K562 (cell line): ENCODE measurements around the gene CPT1B. TPM values are rescaled to one million over a fixed set of nuclear protein-coding genes. Genes with fewer than 3 reads are reported as not detected.

ENCODE experiments used
- IRF2 ChIP-seq: sonication (generic); formaldehyde crosslinking; IDR thresholded peaks from 2 replicates; pipeline ENCODE4 v1.8.1; 2022; ENCODE audit warnings: mild to moderate bottlenecking, missing genetic modification reagents
- MEF2A ChIP-seq: IDR thresholded peaks from 2 replicates; pipeline ENCODE4 v1.6.1; 2011; ENCODE audit warnings: low read depth, mild to moderate bottlenecking, low read length, moderate library complexity; ENCODE audit not compliant: control insufficient read depth
- NEUROD1 ChIP-seq: fragments of 150-350 bp; IDR thresholded peaks from 2 replicates; pipeline ENCODE4 v1.6.1; 2014; ENCODE audit warnings: borderline replicate concordance, low read length, low read depth; ENCODE audit not compliant: partially characterized antibody
- SAFB ChIP-seq: fragments of 200-400 bp; formaldehyde crosslinking; IDR thresholded peaks from 2 replicates; pipeline ENCODE4 v1.6.1; 2017; ENCODE audit warnings: low read depth, low read length, borderline replicate concordance
- ZNF561 ChIP-seq: fragments of 450-650 bp; formaldehyde crosslinking; conservative IDR thresholded peaks from 2 replicates; pipeline ENCODE4 v1.4.0; 2020; ENCODE audit warnings: mild to moderate bottlenecking, moderate library complexity
- polyA plus RNA-seq, 8 experiments: library from polyadenylated mRNA; depleted of rRNA in 4 of 8; stranded (reverse) in 5 of 8; unstranded in 3 of 8; fragments of >200 nt; fragmentation: Nextera tagmentation in 2 of 8; fragmentation: Illumina TruSeq in 1 of 8; extraction: Ambion mirVana in 2 of 8; extraction: Trizol in 1 of 8; gene quantifications; 2 replicates each; pipeline versions ENCODE4 v1.2.1 to v1.2.3, GENCODE V29; 2011 to 2014; ENCODE audit warnings: inconsistent platforms in 1 of 8, missing spikeins in 1 of 8
- total RNA-seq, 7 experiments: library from RNA; depleted of rRNA in 6 of 7; stranded (reverse); fragments of >200 nt in 6 of 7; fragmentation: Illumina TruSeq in 2 of 7; extraction: Trizol in 2 of 7; gene quantifications; 2 replicates each; pipeline versions ENCODE4 v1.2.1 to v1.2.3, GENCODE V29; 2011 to 2021; ENCODE audit warnings: low replicate concordance in 1 of 7
- TF ChIP-seq, protein P1 (sequence below): fragments of 450-650 bp; IDR thresholded peaks from 2 replicates; pipeline ENCODE4 v1.6.1; 2016; ENCODE audit warnings: mild to moderate bottlenecking, moderate library complexity
- TF ChIP-seq, protein P2 (sequence below): sonication (generic); formaldehyde crosslinking; IDR thresholded peaks from 2 replicates; pipeline ENCODE4 v1.8.0; 2022; ENCODE audit warnings: mild to moderate bottlenecking, low read depth, missing genetic modification reagents
- TF ChIP-seq, protein P3 (sequence below): IDR thresholded peaks from 3 replicates; pipeline ENCODE4 v1.6.1; 2011; ENCODE audit warnings: borderline replicate concordance, mild to moderate bottlenecking; ENCODE audit not compliant: insufficient read length, insufficient read depth
- TF ChIP-seq, protein P4 (sequence below): fragments of 450-650 bp; formaldehyde crosslinking; IDR thresholded peaks from 2 replicates; pipeline ENCODE4 v1.4.0; 2022; ENCODE audit warnings: mild to moderate bottlenecking, moderate library complexity

The CPT1B gene
- total and polyA plus RNA-seq, 9 of the 15 experiments (the other 6 are each of a cell fraction or from before 2014, with no cell fraction given): 0.35 to 6.1 (median 2.6) TPM

DNA sequence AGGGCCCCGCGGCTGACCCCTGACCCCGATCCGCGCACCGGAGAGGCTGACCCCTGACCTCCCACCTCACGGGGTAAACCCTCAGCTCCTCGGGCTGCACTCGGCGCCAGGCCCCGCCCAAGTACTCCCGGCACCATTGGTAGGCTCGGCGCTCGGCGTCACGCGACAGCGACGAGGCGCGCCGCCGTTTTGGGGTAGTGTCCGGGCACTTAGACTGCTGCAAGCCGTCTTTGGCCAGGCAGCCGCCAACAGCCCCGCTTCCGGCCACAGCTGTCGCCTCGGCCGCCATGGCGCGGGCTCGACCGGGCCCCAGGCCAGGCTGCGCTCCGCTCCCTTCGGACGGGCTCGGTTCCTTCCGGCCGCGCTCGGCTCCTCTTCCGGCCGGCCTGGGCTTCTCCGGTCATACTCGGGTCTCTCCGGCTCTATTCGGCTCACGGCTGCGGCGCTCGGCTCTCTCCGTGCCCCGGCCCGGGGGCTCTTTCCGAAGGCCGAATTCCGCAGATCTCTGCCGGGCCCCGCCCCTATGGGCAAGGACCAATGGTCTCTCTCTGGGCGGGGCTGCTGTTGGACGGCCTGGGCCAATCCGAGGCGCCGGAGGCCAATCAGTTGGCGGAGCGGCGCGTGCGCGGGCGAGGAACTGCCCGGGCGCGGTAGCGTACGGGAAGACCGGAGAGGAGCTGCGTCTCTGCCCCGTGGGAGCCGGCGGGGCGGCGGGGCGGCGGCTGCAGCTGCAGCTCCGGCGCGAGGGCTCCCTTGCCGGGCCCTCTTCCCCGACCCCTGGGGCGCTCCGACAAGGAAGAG is 4.5 kb upstream of the CPT1B start, which contains the start of gene CHKB (continued):
- TF ChIP-seq, protein P1, sequence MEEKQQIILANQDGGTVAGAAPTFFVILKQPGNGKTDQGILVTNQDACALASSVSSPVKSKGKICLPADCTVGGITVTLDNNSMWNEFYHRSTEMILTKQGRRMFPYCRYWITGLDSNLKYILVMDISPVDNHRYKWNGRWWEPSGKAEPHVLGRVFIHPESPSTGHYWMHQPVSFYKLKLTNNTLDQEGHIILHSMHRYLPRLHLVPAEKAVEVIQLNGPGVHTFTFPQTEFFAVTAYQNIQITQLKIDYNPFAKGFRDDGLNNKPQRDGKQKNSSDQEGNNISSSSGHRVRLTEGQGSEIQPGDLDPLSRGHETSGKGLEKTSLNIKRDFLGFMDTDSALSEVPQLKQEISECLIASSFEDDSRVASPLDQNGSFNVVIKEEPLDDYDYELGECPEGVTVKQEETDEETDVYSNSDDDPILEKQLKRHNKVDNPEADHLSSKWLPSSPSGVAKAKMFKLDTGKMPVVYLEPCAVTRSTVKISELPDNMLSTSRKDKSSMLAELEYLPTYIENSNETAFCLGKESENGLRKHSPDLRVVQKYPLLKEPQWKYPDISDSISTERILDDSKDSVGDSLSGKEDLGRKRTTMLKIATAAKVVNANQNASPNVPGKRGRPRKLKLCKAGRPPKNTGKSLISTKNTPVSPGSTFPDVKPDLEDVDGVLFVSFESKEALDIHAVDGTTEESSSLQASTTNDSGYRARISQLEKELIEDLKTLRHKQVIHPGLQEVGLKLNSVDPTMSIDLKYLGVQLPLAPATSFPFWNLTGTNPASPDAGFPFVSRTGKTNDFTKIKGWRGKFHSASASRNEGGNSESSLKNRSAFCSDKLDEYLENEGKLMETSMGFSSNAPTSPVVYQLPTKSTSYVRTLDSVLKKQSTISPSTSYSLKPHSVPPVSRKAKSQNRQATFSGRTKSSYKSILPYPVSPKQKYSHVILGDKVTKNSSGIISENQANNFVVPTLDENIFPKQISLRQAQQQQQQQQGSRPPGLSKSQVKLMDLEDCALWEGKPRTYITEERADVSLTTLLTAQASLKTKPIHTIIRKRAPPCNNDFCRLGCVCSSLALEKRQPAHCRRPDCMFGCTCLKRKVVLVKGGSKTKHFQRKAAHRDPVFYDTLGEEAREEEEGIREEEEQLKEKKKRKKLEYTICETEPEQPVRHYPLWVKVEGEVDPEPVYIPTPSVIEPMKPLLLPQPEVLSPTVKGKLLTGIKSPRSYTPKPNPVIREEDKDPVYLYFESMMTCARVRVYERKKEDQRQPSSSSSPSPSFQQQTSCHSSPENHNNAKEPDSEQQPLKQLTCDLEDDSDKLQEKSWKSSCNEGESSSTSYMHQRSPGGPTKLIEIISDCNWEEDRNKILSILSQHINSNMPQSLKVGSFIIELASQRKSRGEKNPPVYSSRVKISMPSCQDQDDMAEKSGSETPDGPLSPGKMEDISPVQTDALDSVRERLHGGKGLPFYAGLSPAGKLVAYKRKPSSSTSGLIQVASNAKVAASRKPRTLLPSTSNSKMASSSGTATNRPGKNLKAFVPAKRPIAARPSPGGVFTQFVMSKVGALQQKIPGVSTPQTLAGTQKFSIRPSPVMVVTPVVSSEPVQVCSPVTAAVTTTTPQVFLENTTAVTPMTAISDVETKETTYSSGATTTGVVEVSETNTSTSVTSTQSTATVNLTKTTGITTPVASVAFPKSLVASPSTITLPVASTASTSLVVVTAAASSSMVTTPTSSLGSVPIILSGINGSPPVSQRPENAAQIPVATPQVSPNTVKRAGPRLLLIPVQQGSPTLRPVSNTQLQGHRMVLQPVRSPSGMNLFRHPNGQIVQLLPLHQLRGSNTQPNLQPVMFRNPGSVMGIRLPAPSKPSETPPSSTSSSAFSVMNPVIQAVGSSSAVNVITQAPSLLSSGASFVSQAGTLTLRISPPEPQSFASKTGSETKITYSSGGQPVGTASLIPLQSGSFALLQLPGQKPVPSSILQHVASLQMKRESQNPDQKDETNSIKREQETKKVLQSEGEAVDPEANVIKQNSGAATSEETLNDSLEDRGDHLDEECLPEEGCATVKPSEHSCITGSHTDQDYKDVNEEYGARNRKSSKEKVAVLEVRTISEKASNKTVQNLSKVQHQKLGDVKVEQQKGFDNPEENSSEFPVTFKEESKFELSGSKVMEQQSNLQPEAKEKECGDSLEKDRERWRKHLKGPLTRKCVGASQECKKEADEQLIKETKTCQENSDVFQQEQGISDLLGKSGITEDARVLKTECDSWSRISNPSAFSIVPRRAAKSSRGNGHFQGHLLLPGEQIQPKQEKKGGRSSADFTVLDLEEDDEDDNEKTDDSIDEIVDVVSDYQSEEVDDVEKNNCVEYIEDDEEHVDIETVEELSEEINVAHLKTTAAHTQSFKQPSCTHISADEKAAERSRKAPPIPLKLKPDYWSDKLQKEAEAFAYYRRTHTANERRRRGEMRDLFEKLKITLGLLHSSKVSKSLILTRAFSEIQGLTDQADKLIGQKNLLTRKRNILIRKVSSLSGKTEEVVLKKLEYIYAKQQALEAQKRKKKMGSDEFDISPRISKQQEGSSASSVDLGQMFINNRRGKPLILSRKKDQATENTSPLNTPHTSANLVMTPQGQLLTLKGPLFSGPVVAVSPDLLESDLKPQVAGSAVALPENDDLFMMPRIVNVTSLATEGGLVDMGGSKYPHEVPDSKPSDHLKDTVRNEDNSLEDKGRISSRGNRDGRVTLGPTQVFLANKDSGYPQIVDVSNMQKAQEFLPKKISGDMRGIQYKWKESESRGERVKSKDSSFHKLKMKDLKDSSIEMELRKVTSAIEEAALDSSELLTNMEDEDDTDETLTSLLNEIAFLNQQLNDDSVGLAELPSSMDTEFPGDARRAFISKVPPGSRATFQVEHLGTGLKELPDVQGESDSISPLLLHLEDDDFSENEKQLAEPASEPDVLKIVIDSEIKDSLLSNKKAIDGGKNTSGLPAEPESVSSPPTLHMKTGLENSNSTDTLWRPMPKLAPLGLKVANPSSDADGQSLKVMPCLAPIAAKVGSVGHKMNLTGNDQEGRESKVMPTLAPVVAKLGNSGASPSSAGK: 0 out of 2 replicates have a peak, but pooled peaks have one; percentile 11
- TF ChIP-seq MEF2A: no peak
- no peak for TF ChIP-seq NEUROD1
- TF ChIP-seq, protein P2, sequence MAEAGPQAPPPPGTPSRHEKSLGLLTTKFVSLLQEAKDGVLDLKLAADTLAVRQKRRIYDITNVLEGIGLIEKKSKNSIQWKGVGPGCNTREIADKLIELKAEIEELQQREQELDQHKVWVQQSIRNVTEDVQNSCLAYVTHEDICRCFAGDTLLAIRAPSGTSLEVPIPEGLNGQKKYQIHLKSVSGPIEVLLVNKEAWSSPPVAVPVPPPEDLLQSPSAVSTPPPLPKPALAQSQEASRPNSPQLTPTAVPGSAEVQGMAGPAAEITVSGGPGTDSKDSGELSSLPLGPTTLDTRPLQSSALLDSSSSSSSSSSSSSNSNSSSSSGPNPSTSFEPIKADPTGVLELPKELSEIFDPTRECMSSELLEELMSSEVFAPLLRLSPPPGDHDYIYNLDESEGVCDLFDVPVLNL: no peak
- no peak for TF ChIP-seq IRF2 (CRISPR knock-in tag)
- TF ChIP-seq ZNF561: no peak
- TF ChIP-seq, protein P3, sequence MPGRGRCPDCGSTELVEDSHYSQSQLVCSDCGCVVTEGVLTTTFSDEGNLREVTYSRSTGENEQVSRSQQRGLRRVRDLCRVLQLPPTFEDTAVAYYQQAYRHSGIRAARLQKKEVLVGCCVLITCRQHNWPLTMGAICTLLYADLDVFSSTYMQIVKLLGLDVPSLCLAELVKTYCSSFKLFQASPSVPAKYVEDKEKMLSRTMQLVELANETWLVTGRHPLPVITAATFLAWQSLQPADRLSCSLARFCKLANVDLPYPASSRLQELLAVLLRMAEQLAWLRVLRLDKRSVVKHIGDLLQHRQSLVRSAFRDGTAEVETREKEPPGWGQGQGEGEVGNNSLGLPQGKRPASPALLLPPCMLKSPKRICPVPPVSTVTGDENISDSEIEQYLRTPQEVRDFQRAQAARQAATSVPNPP: no peak
- TF ChIP-seq, protein P4, sequence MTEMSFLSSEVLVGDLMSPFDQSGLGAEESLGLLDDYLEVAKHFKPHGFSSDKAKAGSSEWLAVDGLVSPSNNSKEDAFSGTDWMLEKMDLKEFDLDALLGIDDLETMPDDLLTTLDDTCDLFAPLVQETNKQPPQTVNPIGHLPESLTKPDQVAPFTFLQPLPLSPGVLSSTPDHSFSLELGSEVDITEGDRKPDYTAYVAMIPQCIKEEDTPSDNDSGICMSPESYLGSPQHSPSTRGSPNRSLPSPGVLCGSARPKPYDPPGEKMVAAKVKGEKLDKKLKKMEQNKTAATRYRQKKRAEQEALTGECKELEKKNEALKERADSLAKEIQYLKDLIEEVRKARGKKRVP (CRISPR knock-in tag): no peak
- no peak for TF ChIP-seq SAFB
